Measurements from ENCODE around the gene MIP. TPM values are rescaled to one million over a fixed set of nuclear protein-coding genes. Genes with fewer than 3 reads are reported as not detected.

Gene MIP
- total RNA-seq, 1 donor from 2014 or later, result not detected

DNA sequence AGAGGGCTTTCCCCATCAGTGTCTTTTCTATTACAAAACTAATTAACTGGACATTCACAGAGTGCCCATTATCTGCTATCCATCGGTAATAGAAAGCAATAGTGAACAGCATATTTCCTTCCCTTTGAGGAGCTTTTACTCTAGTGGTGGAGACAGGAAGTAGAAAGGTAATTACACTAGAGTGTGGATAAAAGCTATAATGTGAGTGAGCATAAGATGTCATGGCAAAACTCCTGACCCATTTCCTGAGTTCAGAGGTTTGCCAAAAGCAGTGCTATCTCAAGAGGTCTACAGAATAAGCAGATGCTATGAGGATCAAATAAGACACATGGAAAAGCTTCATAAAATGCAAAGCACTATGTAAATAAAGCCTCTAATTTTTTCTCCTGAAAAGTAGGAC is 29.3 kb downstream of the MIP start:
- Mint-ChIP-seq H3K4me1 (ENCODE audit: unreplicated experiment) (no peaks in the 10 kb centered on the region), H3K27ac (ENCODE audit: unreplicated experiment) (no peak overlapping the region), H3K4me3 (ENCODE audit: unreplicated experiment) (no peak overlapping the region), H3K27me3 (ENCODE audit: unreplicated experiment) (no peaks in the 10 kb centered on the region), H3K36me3 (ENCODE audit: unreplicated experiment) (peaks cover 29% of the 10 kb centered on the region), H3K9me3 (ENCODE audit: unreplicated experiment) (no peaks in the 10 kb centered on the region)
- DNase-seq (ENCODE audit: extremely low spot score, unreplicated experiment), result no peak
- TF ChIP-seq, protein P1, sequence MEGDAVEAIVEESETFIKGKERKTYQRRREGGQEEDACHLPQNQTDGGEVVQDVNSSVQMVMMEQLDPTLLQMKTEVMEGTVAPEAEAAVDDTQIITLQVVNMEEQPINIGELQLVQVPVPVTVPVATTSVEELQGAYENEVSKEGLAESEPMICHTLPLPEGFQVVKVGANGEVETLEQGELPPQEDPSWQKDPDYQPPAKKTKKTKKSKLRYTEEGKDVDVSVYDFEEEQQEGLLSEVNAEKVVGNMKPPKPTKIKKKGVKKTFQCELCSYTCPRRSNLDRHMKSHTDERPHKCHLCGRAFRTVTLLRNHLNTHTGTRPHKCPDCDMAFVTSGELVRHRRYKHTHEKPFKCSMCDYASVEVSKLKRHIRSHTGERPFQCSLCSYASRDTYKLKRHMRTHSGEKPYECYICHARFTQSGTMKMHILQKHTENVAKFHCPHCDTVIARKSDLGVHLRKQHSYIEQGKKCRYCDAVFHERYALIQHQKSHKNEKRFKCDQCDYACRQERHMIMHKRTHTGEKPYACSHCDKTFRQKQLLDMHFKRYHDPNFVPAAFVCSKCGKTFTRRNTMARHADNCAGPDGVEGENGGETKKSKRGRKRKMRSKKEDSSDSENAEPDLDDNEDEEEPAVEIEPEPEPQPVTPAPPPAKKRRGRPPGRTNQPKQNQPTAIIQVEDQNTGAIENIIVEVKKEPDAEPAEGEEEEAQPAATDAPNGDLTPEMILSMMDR (IDR thresholded peaks at IDR 0.05), result no peak

DNA sequence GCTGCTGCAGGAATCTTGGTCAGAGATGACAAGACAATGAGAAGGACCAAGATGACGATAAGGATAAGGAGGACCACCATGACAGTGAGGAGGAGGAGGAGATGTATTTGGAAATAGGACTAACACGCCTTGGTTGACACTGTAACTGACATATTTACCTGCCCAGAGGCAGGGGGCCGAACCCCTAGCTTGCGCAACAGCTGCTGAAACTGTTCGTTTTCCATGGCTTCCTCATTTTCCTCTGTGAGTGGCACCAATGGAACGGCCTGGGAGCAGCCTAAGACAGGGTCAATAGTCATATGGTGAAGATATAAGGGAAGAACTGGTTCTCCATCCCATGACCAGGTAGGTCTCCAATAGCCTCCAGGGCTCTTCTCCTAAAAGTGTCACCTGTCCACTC is 34.0 kb downstream of the MIP start:
- DNase-seq (ENCODE audit: extremely low spot score, unreplicated experiment), result no peak
- H3K27me3 Mint-ChIP-seq (ENCODE audit: unreplicated experiment), result no peaks in the 10 kb centered on the region
- H3K27ac Mint-ChIP-seq (ENCODE audit: unreplicated experiment), result no peak overlapping the region
- no peaks in the 10 kb centered on the region for H3K9me3 Mint-ChIP-seq (ENCODE audit: unreplicated experiment)
- TF ChIP-seq, protein P1 (IDR thresholded peaks at IDR 0.05), result no peak
- no peaks in the 10 kb centered on the region for H3K4me1 Mint-ChIP-seq (ENCODE audit: unreplicated experiment)
- no peak overlapping the region for H3K4me3 Mint-ChIP-seq (ENCODE audit: unreplicated experiment)
- peaks cover 19% of the 10 kb centered on the region for H3K36me3 Mint-ChIP-seq (ENCODE audit: unreplicated experiment)

DNA sequence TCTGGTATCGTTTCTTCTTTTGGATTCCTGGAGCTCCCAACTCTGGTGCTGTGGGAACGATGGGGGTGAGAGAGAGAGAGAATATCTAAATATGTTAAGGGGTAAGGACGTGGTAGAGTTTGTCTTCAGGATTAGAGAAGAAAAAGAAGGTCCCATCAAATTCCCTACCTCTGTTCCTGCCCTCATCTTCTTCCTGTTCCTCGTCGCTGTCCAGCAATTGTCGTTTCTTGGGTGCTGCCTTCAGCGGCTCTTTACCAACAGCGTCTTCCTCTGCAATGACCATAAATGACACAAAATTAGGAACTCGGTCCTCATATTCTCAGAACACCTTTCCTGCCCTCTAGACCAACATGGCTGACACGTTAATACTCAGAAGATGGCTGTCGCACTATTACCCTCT is 36.7 kb downstream of the MIP start:
- Mint-ChIP-seq H3K9me3 (ENCODE audit: unreplicated experiment) (no peaks in the 10 kb centered on the region), H3K4me3 (ENCODE audit: unreplicated experiment) (no peak overlapping the region), H3K36me3 (ENCODE audit: unreplicated experiment) (peaks cover 9% of the 10 kb centered on the region), H3K27me3 (ENCODE audit: unreplicated experiment) (no peaks in the 10 kb centered on the region), H3K4me1 (ENCODE audit: unreplicated experiment) (no peaks in the 10 kb centered on the region), H3K27ac (ENCODE audit: unreplicated experiment) (no peak overlapping the region)
- TF ChIP-seq, protein P1 (IDR thresholded peaks at IDR 0.05), result no peak
- no peak for DNase-seq (ENCODE audit: extremely low spot score, unreplicated experiment)

DNA sequence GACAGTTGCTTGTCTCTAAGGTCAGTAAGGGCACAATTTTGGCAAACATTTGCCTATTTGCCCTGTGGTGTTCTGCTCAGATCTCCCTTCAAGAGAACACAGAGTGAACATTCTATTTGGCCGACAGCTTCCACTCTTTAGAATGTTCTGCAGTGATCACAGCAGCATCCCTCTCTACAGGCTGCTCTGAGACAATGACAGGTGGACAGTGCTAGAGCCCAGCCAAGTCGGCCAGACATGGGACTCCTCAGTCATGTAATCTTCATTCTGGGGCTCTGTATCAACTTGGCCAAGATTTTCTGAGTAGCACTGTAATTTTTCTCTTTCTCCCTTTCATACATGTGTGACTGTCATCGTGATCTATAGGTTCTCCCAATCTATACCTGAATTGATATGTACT is 40.1 kb downstream of the MIP start:
- H3K27ac Mint-ChIP-seq (ENCODE audit: unreplicated experiment), result no peak overlapping the region
- peaks cover 3% of the 10 kb centered on the region for H3K4me1 Mint-ChIP-seq (ENCODE audit: unreplicated experiment)
- no peak for DNase-seq (ENCODE audit: extremely low spot score, unreplicated experiment)
- H3K36me3 Mint-ChIP-seq (ENCODE audit: unreplicated experiment), result no peaks in the 10 kb centered on the region
- no peaks in the 10 kb centered on the region for H3K27me3 Mint-ChIP-seq (ENCODE audit: unreplicated experiment)
- TF ChIP-seq, protein P1 (IDR thresholded peaks at IDR 0.05), result no peak
- no peak overlapping the region for H3K4me3 Mint-ChIP-seq (ENCODE audit: unreplicated experiment)
- no peaks in the 10 kb centered on the region for H3K9me3 Mint-ChIP-seq (ENCODE audit: unreplicated experiment)

DNA sequence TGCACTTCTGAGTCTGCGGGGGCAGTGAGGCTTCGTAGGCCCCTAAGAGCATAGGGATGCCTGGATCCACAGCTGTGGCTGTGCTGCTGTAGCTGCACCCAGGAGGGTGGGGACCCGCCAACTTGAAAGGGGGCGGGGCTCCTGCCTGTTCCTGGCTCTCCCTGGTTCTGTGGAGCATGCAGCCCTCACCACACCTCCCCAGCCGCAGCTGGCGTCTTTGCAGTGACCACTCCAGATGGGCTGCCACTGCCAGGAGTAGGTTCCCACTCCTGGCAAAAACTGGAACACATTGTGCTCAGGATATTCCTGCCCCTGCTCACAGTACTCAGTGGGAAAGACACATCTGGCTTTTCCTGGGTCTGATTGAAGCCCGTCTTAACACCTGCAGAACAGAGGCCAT is 41.1 kb downstream of the MIP start:
- TF ChIP-seq, protein P1 (IDR thresholded peaks at IDR 0.05), result no peak
- no peaks in the 10 kb centered on the region for H3K9me3 Mint-ChIP-seq (ENCODE audit: unreplicated experiment)
- no peaks in the 10 kb centered on the region for H3K36me3 Mint-ChIP-seq (ENCODE audit: unreplicated experiment)
- peaks cover 3% of the 10 kb centered on the region for H3K4me1 Mint-ChIP-seq (ENCODE audit: unreplicated experiment)
- H3K4me3 Mint-ChIP-seq (ENCODE audit: unreplicated experiment), result no peak overlapping the region
- DNase-seq (ENCODE audit: extremely low spot score, unreplicated experiment), result no peak
- H3K27ac Mint-ChIP-seq (ENCODE audit: unreplicated experiment), result no peak overlapping the region
- H3K27me3 Mint-ChIP-seq (ENCODE audit: unreplicated experiment), result no peaks in the 10 kb centered on the region
